ENCODE results near the gene TMC5.

- no peak for TF ChIP-seq CTCF (IDR thresholded peaks at IDR 0.05)
- no peak for TF ChIP-seq POLR2A (IDR thresholded peaks at IDR 0.05)
These were observed 90.2 kb downstream of the TMC5 start for GRCh38 chr16:19507867-19508266.

Data from thyroid gland (tissue), 4 donors.